Tongue (tissue), 2 donors: ENCODE measurements around the gene MDM1. TPM values are rescaled to one million over a fixed set of nuclear protein-coding genes. Genes with fewer than 3 reads are reported as not detected.

Experiments used
- DNase-seq: peaks from one replicate; pipeline ENCODE4 v3.0.0-alpha.2; 2015
- total RNA-seq: library from RNA; depleted of rRNA; stranded (reverse); fragments of >200 nt; gene quantifications from one replicate; pipeline ENCODE4 v1.2.3, GENCODE V29; 2014

MDM1 gene
- total RNA-seq, 1 donor from 2014 or later = 21.2 TPM

DNA sequence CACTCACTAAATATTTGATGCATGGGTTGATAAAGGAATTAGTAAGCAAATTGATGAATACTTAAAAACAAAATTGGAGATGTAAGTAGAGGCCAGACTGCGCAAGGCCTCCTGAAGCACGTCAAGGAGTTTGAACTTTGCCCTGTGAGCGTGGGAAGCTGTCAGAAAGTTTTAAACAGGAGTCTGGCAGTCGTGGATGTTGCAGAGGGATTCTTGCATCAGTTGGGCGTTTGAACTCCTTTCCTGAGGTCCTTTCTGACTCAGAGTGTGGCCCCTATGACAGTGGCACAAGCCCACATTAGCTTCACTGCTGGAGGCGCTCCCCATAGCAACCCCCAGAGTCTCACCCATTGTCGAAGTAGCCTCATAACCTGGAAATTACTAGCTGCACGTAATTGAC is 60.8 kb downstream of the MDM1 start:
- no peak for DNase-seq

DNA sequence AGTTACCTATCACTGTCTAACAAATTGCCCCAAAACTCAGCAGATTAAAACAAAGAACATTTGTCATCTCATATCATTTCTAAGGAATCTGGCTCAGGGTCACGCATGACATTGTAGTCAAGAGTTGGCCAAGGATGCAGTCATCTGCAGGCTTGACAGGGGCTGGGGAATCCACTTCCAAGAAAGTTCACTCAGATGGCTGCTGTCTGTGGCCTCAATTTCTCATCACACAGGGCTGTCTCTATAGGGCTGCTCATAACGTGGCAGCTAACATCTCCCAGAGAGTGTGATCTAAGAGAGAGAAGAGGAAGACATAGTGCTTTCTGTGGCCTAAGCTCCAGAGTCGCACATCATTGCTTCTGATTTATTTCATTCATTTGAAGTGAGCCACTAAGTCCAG is 61.8 kb downstream of the MDM1 start:
- DNase-seq = no peak

DNA sequence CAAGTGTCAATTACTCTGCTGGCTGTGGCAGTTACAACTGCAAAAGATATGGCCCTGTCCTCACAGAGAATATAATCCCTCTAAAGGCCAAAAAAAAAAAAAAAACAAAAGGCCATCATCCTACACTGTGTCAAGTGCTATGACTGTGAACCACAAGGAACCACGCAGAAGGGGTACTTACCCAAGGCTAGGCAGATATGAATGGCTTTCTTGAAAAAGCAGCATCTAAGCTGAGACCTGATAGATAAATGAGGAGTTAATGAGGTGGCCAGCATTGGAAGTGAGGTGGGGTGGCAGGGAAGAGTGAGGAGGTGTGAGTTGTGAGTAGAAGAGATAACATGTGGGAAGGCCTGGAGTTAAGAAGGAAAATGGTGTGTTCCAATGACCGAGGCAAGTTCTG is 62.4 kb downstream of the MDM1 start:
- DNase-seq = no peak

DNA sequence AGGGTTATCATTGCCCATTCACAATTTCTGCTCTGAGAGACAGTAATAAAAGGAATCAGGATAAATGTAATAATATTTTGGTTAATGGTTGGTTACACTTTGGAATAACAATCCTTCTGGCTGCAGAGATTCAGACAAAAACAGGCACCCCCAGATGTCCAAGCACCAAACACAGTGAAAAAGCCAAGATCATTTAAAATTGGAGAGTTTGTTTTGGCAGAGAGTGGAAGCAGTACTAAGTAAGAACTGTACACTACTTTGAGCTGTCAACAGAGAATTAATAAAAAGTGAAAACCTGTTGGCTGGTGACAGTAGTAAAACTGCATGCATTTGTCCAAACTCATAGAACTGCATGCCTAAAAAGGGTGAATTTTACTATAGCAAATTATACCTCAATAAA is 63.2 kb downstream of the MDM1 start:
- no peak for DNase-seq

DNA sequence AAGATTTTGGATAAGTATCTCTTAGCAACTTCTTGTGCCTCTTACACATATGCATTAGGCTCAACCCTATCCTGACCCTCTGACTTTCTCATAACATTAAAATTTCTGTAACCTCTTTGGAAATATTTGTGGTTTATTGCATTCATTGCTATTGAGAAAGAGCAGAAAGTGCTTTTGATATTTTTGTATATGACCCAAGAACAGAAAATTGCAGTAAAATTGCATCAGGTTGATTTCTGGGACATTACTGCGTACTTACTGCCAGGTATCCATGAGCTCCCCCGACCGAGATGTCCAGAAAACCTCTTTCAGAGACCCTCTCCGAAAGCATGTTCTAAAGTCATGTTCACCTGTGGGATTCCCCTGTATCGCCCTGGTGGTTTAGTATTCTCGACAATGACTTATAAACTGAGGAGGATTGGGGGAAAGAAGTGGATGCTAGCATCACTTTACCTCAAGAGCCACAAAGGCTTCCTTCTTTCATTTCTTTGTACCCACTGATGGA is 64.2 kb downstream of the MDM1 start:
- no peak for DNase-seq

DNA sequence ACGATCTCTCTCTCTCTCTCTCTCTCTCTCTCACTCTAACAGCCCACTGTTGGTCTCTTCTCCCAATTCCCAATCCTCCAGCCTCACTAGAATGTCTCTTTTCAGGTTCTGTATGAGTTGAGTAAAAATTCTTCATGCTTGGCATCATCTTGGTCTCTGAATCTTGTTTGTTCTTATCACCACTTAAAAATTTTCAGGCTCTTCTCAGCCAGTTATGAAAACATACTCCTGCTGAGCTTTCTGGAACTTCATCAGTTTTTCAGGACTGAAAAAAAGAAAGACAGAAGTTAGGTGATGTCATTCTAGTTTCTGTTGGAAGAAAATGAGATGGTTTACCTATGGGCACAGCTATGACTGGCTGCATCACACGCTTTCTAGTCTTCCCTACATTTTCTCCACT is 67.3 kb downstream of the MDM1 start:
- DNase-seq = no peak

DNA sequence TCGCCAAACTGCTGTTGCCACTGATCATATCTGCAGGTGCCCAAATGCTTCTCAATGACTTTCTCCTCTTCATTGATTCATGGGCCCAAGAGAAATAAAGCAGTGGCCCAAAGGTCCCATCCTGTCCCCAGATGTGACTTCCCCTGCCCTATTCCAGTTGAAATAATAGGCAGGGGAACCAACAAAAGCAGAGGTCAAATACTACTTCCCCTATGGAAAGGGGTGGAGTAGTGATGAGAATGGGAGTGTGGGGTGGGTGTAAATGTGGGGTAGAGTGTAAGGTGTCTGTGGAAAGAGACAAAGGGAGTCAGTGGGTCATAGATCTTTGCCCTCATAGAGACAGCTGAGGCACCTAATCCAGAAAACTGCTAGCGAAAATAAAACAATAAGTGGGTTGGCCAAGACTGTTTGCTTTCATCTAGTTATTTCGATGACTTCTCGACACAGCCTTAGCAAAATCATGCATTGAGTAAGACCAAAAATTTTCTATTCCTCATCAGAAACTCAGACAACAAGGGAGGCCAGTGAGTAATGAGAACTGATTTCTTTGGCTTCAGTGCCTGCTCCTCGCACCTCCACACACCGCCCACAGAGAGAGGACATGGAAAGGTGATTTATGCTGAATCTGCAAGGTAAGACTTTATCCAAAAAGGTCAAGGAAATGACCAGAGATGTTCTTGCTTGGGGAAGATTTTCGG is 67.9 kb downstream of the MDM1 start:
- no peak for DNase-seq

DNA sequence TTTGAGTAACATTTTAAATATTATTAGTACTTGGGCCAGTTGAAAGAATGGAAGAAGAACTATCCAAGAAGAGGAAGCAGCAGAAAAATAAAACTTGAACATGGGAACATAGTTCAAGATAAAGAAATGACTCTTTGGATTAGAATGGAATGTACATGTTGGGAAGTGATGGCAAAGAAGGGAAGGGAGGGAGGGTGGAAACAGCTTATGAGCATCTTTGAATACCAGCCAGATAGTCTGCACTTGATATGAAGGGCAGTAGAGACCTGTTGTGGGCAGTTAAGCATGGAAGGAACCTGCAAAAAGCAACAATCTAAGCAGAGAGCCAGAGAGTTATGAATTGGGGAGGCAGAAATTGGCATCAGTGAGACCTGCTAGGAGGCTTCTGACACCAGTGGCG is 68.8 kb downstream of the MDM1 start:
- DNase-seq = no peak

DNA sequence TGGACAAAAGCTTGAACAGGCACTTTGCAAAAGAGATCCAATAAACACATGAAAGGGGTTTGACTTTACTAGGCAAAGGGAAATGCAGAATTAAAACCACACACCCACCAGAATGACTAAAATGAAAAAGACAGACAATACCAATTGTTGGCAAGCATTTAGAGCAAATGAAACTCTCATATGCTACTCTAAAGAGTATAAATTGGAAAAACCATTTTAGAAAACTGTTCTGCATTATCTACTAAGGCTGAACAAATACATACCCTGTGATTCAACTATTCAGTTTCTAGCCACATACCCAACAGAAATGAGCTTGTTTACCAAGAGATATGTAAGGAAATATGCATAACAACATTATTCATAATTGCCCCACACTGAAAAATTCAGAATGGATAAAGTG is 70.3 kb downstream of the MDM1 start:
- DNase-seq = no peak

DNA sequence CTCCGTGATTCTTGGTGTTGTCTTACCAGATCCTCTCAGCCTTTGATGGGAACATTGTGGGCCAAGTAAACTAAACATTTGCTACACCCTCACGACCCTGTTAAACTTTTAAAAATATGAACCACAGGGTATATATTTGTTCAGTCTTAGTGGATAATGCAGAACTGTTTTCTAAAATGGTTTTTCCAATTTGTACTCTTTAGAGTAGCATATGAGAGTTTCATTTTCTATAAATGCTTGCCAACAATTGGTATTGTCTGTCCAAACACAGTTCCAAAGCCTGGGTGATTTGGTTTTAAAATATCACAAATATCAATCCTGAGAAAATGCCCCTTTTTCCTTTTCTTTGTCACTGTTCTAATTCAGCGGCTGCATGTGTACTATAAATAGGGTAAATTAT is 72.0 kb downstream of the MDM1 start:
- no peak for DNase-seq

DNA sequence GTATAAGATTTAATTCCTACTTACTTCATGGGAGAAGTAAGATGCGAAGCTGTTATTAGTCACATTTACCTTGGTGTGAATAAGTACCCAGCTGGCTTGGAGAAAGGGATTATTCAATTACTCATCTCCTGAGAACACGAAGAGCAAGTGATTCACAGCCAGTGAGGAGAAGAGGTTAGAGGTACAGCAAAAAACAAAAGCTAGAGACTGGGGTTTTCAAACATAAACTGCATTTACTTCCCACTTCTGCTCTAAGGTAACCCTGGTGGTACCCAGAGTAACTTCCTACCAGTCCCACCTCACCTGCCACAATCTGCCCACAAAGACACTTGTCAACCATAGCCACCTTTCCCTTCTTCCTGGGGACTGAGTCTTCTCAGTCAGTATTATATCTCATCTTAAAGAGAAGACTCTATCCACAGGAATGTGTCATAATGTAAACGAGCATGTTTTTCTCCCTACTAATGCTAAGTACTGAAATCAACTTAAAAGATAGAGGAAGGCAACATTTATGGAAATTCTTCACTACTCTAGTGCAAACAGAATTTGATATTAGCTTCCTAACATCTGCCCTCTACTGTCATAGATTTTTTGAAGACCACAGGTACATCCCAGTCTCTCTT is 72.7 kb downstream of the MDM1 start:
- DNase-seq = no peak

DNA sequence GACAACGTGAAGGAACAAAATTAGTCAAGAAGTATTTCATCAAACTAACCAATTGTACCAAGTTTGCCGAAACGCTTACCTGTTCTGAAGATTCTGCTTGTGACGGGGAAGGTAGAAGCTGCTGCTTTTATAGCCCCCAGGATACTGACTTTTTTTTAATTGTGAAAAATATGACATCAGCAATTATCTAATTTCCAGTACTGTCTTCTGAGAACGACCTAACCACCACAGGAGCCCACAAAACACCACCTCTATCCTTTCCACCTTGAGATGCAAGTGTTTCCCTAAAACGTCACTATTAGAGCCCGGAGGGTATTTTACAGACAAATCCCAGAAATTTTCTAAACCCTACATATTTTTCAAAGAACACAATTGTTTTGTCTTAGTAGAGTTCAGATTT is 78.7 kb downstream of the MDM1 start, which contains the start of gene IL22:
TSS of gene IL22 (minus strand) at position 101 of the 400 bp plus-strand sequence. CDS start 156 bp downstream, outside the sequence.
- DNase-seq = no peak

DNA sequence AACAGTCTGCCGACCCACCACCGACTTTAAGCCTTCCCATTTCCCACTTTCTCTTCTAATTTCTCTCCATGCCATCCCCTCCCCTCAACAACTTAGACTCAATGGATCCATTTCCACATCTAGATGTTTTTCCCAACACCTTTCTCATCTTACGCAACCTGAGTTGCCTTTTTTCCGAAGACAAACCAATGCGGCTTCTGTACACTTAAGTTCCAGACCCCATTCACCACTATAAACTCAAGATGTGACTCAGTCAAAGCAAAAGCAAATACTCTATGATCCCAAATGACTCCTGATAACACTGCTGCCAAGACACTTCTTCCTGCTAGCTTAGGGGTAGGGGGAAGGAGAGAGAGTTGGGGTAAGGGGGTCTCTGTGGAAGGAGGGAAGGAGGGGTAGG is 80.1 kb downstream of the MDM1 start:
- DNase-seq = no peak

DNA sequence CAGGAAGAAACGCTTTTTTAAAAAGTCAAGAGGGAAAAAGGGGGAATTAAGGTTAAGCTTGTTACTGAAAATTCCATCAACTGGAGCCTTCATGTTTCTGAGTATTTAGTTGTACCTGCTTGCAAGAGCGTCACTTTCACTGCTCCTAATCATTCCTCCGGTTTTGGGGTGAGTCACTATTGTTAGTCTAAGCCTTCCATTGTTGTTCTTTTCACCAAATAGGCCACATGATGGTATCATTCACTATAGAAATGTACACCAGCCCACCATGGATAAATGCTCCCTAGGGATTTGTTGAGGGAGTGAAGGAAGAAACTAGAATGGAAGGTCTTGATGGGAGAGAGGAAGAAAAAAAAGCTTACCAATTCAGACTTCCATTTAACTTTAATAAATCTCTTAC is 81.7 kb downstream of the MDM1 start:
- DNase-seq = no peak

DNA sequence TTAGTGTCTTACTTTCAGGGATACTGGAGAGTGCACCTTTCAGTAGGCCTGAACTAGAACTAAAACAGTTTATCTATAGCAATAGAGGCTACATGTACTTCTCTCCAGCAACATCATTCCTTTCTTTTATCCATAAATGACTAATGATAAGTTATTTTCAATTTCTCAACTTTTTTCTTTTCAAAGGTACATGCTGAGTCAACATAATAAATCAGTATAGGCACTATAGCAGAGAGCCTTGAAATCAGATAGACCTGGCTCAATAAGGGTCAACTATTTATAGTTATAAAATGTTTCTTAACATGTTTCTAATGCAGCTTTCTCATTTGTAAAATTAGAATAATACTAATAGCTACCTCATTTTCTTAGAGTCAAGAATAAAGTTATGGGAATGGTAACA is 84.4 kb downstream of the MDM1 start:
- DNase-seq = no peak

DNA sequence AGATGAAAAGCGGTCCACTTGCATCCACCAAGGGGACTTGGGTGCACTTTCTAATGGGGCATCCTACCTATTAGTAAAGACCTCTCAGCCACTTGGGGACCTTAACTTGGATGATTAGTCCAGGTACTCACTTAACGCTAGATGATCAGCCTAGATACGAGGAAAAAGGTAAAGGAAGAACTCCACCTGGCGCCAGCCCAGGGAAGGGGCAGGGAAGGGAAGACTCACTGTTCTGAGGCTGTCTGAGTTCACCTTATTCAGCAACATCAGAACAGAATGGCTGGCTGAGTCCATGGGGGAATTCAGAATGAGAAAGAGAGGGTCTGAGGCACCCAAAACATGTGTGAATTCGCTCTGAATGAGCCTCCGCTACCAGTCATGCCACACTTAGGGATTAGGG is 85.8 kb downstream of the MDM1 start:
- DNase-seq = no peak

DNA sequence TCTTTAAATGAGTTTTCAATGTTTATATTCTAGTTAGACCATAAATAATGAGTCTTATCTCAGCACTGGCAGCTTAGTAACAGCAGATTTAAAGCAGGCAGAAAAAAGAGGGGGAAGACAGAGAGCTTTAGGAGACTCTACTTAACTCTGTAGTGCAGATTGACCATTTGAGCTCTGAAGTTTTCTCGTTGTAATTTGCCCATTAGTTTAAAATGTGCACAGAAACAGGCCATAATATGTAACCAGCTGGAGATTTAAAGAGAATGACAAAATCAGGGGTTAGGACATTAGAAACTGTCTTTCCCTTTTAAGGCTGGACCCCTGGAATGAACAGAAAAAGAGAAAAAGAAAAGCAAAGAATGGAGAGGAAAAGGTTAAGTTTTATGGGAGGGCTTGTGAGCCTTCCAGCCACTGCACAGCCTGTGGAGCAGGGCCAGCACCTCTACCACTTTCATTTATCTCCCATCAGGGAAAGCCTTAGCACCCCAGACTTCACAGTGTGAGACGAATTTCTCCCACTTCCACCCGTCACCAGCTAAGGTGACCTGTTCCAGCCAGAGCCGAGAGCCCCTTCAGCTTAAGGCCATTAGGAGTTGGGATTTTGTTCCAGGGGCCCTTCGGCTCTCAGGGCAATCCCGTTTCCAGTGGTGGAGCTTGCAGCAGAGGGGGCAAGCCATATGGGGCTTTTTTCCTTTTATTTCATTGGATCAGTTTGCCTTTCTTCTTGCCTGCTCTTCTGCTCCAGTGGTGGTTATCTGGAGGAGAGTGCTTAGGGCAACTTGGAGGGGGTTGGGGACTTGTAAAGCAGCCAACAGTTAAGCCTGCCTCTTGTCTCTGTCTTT is 86.8 kb downstream of the MDM1 start:
- DNase-seq = peak; percentile 49

Other genes with a start within 250 kb of the MDM1 start
- 0.51 TPM for gene IFNG, start 172.6 kb downstream of the MDM1 start, total RNA-seq
- gene IL26, start 106.6 kb downstream of the MDM1 start, total RNA-seq = not detected
- gene IL22, start 78.8 kb downstream of the MDM1 start, total RNA-seq = not detected